Stimulated activated CD4-positive, alpha-beta T cell treated with anti-CD3 and anti-CD28 coated beads, Interleukin-2, amount 100 ng/mL, for 24 hours (primary cell): ENCODE measurements around the gene SREBF2.
A peak's percentile ranks its signal among the peaks of the same experiment; 100 is the strongest.

Experiments used
- DNase-seq, 2 donors: peaks; one replicate each; pipeline ENCODE4 v3.0.0-alpha.2; 2020

The SREBF2 gene

DNA sequence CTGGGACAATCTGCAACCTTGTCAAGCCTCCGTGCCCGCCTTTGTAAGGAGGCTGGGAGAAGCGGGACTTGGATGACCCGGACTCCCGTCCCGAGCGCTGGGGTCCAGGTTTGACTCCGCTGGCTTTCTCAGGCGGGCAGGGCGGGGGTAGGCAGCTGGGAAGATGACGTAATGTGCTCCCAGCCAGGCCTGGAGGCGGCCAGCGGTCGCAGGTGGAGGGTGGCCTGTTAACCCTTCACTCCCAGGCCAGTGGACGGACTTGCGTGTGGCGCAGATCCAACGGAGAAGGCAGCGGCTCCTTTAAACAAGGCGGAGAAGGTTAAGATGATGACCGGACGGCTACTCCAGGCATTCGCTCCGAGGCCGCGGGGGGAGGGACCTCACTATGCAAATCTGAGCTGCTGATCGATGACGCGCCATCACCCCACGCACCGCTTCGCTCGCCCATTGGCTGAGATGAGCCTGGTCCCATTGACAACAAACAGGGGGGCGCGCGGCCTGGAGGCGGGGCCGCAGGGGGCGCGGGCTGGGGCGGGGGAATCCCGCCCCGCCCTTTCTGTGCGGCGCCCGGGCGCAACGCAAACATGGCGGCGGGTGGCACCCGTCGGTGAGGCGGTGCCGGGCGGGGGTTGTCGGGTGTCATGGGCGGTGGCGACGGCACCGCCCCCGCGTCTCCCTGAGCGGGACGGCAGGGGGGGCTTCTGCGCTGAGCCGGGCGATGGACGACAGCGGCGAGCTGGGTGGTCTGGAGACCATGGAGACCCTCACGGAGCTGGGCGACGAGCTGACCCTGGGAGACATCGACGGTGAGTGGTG is at the start of gene SREBF2:
TSS of gene SREBF2 (plus strand) at position 553 of the 816 bp plus-strand sequence. CDS start at position 719, 166 bp downstream.
- DNase-seq: peak; percentile 99

- no peak for DNase-seq
Measured at GRCh38 chr22:41787331-41787730, 45.6 kb upstream of the SREBF2 start.

- no peak for DNase-seq
Measured at GRCh38 chr22:41793871-41794270, 39.0 kb upstream of the SREBF2 start.

DNA sequence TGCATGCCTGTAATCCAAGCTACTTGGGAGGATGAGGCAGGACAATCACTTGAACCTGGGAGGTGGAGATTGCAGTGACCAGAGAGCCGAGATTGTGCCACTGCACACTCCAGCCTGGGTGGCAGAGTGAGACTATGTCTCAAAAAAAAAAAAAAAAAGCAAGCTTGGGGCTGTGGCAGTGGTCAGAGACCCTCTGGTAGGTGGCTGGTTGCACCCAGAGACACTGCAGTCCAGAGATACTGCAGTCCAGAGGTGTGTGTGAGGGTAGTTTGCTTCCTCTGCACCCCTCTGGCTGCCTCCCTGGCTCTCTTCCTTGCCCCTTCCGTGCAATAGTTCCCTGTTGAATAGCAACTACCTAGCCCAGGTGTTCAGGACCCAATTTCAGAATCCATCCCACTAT is 34.2 kb upstream of the SREBF2 start:
- no peak for DNase-seq

DNA sequence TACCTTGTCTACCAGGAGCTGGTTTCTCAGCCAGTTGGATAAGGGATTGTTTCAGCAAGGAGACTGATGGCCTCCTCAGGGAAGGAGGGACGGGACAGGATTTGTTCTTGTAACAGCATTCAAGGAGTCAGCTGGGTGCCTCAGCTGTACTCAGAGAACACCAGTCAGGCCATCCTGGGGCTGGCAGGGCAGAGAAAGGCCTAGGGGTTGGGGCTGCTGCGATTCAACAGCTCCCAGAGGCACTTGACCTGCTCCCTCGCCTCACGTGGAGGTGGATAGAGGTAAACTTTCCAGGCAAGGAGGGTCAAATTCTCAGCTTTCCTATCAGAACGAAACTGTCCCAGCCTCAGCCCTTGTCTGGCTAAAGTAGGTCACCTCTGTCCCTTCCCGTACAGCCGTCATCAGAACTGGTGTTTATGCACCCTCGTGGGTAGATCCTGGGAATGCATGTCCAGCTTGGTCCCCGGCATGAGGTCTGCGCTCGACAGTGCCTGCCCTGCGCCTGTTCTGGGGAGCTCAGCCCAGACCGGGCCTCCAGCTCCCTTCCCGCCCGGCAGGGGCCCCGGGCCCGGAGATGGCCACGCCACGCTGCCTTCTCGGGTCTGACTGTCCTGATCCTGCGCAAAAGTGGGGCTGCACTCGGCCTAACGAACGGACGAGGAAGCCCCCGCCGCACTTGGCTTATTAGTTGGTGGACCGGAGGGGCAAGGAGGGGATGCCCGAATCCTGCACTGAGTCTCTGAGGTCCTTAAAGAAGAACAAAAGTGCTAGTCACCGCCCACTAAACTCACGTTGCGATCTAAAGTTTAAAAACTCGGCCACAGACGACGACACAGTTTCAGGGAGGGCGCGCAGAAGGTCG is 33.2 kb upstream of the SREBF2 start:
- DNase-seq: peak in 1 of 2 donors; percentile 40

GRCh38 chr22:41800348-41801146 is 32.4 kb upstream of the SREBF2 start, which contains the start of gene CCDC134:
Gene CCDC134, plus strand, starts transcription at chr22:41800679. Its CDS starts 8,212 bp downstream, at chr22:41808891.
- DNase-seq: peak; percentile 92 to 94

DNA sequence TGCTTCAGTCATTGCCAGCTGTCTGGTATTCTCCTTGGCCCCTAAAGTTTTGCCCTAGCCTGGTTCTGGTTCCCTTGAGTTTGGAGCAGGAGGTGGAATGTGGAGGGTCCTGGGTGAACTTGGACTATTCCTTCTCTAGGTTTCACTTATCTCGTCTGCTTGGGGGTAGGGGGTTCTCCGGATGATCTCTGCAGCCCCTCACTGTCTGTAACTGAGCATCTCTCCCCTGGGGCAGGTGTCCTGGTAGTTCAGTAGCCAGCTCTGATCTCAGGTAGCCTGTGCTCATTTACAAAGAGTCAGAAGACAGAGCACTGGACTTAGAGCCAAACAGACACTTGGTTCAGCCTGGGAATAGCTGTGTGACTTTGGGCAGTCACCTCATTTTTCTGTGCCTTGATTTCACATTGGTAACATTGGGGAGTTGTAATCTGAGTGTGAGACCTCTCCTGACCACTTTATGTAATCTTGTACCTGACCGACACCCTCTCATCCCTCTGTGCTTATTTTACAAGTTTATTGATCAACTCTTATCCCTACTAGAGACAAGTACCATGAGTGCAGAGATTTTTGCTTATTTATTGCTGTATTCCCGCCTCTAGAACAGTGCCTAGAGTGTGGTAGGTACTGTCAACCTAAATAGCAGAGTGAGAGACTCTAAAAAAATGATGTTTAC is 31.6 kb upstream of the SREBF2 start:
- DNase-seq: no peak

DNA sequence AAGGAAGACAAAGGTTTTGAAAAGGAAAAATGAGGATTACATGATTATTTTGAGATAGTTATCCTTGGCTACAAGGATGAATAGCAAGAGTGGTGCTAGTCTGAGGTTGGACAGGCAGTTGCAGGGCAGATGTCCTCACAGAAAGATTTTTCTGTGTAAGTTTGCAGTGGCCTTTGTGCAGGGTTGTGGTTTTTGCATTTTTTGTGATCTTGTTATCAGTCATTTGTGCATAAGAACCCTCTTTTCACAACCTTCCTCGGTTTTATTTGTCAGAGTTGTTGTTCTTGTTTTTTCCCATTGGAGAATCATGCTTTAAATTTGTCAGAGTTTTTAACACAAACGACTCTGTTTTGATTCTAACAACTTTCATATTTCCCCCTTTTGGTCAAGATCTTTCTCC is 31.0 kb upstream of the SREBF2 start:
- DNase-seq: no peak

DNA sequence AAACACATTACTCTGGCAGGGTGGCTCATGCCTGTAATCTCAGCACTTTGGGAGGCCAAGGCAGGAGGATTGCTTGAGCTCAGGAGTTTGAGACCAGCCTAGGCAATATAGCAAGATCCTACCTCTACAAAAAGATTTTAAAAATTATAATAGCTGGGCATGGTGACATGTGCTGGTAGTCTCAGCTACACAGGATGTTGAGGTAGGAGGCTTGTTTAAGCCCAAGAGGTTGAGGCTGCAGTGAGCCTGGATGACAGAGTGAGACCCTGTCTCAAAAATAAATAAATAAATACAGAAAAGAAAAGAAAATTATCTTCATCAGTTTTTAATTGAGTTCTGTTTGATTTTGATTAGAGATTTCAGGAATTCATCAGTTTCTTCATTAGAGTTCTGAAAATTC is 27.3 kb upstream of the SREBF2 start:
- DNase-seq: no peak

DNA sequence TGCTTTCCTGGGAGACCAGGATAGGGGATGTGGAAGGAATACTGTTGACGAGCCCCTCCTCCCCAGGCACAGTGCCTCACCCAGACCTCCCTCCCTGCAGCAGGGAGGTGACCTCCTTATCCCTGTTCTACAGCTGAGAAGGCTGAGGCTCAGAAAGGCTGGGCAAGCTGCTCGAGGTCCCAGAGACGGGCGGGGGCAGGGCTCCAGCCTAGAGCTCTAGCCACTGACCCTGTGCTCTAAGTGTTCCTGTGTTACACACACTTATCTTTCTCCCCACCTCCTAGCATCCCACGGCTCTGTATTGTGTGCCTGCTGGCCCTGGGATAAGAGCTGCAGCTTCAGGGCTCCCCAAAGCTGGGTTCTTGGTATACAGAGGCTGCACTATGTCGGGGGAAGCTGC is 24.5 kb upstream of the SREBF2 start:
- no peak for DNase-seq

DNA sequence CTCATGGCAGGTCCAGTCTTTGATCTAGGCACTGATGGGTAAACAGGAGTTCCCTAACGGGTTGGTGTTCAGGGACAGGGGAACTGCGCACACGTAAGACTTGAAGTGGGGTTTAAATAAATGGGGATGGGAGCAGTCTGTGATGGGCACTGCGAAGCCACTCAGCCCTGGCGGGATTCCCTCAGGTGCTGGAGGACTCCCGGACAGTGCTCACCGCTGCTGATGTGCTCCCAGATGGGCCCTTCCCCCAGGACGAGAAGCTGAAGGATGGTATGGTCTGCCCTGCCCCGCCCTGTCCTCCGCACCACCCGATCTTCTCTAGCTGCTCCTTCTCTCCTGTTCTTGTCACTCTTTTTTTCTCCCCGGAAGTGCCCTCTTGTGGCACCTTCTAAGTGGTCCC is 22.9 kb upstream of the SREBF2 start:
- DNase-seq: no peak

GRCh38 chr22:41812805-41813545 is 19.9 kb upstream of the SREBF2 start:
- no peak for DNase-seq

DNA sequence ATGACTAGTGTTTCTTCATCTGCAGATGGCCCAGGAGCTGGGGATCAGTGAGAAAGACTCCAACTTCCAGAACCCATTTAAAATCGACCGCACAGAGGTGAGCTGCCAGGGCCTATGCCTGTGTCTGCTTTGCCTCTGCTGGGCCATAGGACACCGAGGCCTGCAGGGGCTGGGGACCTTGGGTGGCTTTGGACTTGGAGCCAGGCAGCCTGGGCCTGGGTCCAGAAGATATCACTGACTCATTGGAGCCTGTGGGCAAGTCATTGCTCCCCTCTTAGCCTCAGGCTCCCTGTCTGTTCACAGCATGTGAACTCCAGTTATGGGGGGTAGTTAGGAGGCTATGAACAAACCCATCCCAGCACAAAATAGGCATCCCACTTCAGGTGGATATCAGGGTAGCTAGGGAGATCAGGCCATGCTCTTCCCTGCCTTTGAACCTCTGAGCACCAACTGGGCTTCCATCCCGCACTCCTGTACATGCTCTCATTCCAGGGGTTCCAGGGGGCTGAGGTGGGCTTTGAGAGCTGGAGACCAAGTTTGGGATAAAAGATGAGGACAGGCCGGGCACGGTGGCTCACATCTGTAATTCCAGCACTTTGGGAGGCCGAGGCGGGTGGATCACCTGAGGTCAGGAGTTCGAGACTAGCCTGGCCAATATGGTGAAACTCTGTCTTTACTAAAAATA is 19.0 kb upstream of the SREBF2 start:
- no peak for DNase-seq

GRCh38 chr22:41815716-41816115 is 17.2 kb upstream of the SREBF2 start:
- DNase-seq: no peak

DNA sequence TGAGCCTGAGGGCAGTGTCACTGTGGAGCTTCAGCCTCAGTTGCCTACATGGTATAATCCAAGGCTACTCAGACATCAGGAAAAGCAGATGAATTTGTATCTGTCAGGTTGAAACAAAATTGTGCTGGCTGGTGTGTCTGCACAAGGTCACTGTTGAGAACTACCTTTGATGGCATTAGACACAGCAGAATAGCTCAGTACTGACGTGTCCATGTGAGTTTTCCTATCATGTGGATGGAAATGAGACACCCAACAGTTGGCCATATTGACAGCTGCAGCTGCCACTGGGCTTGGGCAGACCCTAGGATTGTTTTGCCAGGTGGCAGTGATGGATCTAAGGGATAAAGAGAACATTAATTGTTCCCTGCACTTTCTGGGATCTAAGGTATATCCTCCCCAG is 16.7 kb upstream of the SREBF2 start:
- DNase-seq: no peak

GRCh38 chr22:41816871-41817270 is 16.0 kb upstream of the SREBF2 start:
- DNase-seq: no peak

- no peak for DNase-seq
Measured at GRCh38 chr22:41818011-41818410, 14.9 kb upstream of the SREBF2 start.

- DNase-seq: no peak
Measured at GRCh38 chr22:41818596-41818995, 14.3 kb upstream of the SREBF2 start.

GRCh38 chr22:41819257-41819656 is 13.6 kb upstream of the SREBF2 start:
- DNase-seq: no peak

- DNase-seq: no peak
Measured at GRCh38 chr22:41820447-41820846, 12.5 kb upstream of the SREBF2 start.
